ES-I3 (cell line): ENCODE data around the gene MYB.
"Not testable (repeated sequence)": the region's sequence is repeated elsewhere in the genome, so short reads cannot be mapped to it uniquely, and the experiment has no call there.

Experiments used
- H3K36me3 ChIP-seq: 2 replicates; pipeline ENCODE4 v1.6.1; 2013; ENCODE audit warnings: mild to moderate bottlenecking, low read length, control low read depth, moderate library complexity; ENCODE audit not compliant: insufficient read depth
- H3K4me1 ChIP-seq: 2 replicates; pipeline ENCODE4 v1.6.1; 2013; ENCODE audit warnings: mild to moderate bottlenecking, control low read depth, low read length; ENCODE audit not compliant: insufficient read depth
- H3K9ac ChIP-seq: 2 replicates; pipeline ENCODE4 v1.6.1; 2013; ENCODE audit warnings: low read depth, mild to moderate bottlenecking, low read length, moderate library complexity
- H3K9me3 ChIP-seq: 2 replicates; pipeline ENCODE4 v1.6.1; 2013; ENCODE audit warnings: mild to moderate bottlenecking, low read length, moderate library complexity; ENCODE audit not compliant: control insufficient read depth, insufficient read depth

Gene MYB

DNA sequence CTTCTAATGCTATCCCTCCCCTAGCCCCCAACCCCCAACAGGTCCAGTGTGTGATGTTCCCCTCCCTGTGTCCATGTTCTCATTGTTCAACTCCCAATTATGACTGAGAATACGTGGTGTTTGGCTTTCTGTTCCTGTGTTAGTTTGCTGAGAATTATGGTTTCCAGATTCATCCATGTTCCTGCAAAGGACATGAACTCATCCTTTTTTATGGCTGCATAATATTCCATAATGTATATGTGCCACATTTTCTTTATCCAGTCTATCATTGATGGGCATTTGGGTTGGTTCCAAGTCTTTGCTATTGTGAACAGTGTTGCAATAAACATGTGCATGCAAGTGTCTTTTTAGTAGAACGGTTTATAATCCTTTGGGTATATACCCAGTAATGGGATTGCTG is 30.6 kb upstream of the MYB start:
- not testable (repeated sequence) for H3K9me3 ChIP-seq, H3K4me1 ChIP-seq, H3K9ac ChIP-seq, H3K36me3 ChIP-seq

GRCh38 chr6:135154125-135154524 is 27.0 kb upstream of the MYB start:
- not testable (repeated sequence) for H3K4me1 ChIP-seq

GRCh38 chr6:135158397-135158796 is 22.7 kb upstream of the MYB start:
- H3K36me3 ChIP-seq, result no peaks in the 10 kb centered on the region
- no peaks in the 10 kb centered on the region for H3K4me1 ChIP-seq
- no peaks in the 10 kb centered on the region for H3K9me3 ChIP-seq
- no peak overlapping the region for H3K9ac ChIP-seq

More at GRCh38 chr6:135154125-135154524, 27.0 kb upstream of the MYB start:
- not testable (repeated sequence) for H3K36me3 ChIP-seq, H3K9me3 ChIP-seq, H3K9ac ChIP-seq

DNA sequence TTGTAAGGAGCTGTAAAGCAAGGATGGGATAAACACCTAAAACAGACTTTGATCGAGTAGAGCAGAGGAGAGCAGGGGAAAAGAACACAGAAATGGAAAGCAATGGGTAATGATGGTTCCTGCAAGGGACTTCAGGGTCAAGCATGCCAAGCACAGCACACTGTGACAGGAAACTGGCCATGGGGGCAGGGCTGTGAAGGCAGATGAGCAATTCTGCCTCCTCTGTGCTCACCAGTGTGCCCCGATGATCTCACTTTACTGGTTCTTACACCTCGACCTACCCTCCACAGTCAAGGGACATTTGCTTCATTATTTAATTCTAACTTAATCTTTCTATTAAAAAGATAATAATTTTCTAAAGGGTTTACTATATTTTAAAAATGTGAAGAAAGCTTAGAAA is 21.6 kb upstream of the MYB start:
- Histone ChIP-seq H3K4me1 (no peaks in the 10 kb centered on the region), H3K9me3 (no peaks in the 10 kb centered on the region), H3K36me3 (no peaks in the 10 kb centered on the region), H3K9ac (no peak overlapping the region)

GRCh38 chr6:135161411-135162395 is 19.4 kb upstream of the MYB start:
- Histone ChIP-seq H3K9me3 (no peaks in the 10 kb centered on the region), H3K36me3 (no peaks in the 10 kb centered on the region), H3K9ac (no peak overlapping the region), H3K4me1 (no peaks in the 10 kb centered on the region)

- Histone ChIP-seq H3K9ac (no peak overlapping the region), H3K36me3 (no peaks in the 10 kb centered on the region), H3K4me1 (no peaks in the 10 kb centered on the region), H3K9me3 (no peaks in the 10 kb centered on the region)
Measured at GRCh38 chr6:135162678-135163439, 18.2 kb upstream of the MYB start.

- Histone ChIP-seq H3K36me3 (no peaks in the 10 kb centered on the region), H3K9ac (no peak overlapping the region), H3K4me1 (no peaks in the 10 kb centered on the region), H3K9me3 (no peaks in the 10 kb centered on the region)
Measured at GRCh38 chr6:135163440-135163738, 17.7 kb upstream of the MYB start.

DNA sequence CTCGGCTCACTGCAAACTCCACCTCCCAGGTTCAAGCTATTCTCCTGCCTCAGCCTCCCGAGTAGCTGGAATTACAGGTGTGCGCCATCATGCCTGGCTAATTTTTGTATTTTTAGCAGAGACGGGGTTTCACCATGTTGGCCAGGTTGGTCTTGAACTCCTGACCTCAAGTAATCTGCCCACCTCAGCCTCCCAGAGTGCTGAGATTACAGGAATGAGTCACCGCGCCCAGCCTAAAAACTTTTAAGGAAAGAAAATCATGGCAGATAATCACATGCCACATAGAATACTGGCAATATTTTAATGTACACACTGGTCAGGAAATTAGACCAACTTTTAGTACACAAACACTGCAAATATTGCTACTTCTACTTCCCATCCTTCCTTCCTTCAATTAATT is 16.7 kb upstream of the MYB start:
- H3K36me3 ChIP-seq, H3K9ac ChIP-seq, H3K9me3 ChIP-seq, H3K4me1 ChIP-seq: not testable (repeated sequence)

GRCh38 chr6:135165031-135165430 is 16.1 kb upstream of the MYB start:
- Histone ChIP-seq H3K9me3 (no peaks in the 10 kb centered on the region; the same call in 1 of the 2 replicates), H3K4me1 (no peaks in the 10 kb centered on the region)

DNA sequence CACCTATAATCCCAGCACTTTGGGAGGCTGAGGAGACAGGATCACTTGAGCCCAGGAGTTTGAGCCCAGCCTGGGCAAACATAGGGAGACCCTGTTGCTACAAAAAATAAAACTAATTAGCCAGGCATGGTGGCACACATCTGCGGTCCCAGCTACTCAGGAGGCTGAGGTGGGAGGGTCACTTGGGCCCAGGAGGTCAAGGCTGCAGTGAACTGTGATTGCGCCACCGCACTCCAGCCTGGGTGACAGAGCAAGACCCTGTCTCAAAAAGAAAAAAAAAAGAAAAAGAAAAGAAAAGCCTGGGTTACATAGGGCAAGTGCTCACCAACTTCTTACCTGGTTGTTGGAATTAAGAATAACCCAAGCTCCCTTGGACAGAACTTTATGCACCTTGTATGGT is 14.6 kb upstream of the MYB start:
- no peaks in the 10 kb centered on the region; the same call in 1 of the 2 replicates for H3K9me3 ChIP-seq
- no peaks in the 10 kb centered on the region for H3K4me1 ChIP-seq
- H3K9ac ChIP-seq, result no peak overlapping the region
- H3K36me3 ChIP-seq, result no peaks in the 10 kb centered on the region

More at GRCh38 chr6:135165031-135165430, 16.1 kb upstream of the MYB start:
- no peaks in the 10 kb centered on the region for H3K36me3 ChIP-seq
- no peak overlapping the region for H3K9ac ChIP-seq

DNA sequence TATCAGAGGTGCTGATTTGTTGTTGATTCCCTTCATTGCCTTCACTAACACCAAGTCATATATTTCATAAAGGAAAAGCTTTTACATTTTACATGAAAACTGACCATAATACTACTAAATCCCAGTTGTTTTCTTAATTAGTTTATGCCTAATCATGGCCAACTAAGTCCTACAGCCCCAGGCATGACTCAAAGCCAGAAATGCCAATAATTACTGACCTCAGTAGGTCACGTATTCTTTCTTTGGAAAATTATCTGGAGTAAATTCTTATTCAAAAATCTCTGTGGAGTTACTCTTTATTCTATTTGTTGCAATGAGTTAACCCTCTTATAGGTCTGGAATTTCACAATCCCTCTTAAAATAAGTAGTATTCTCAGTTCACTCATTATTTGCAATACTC is 13.5 kb upstream of the MYB start:
- Histone ChIP-seq H3K9me3 (no peaks in the 10 kb centered on the region; the same call in 1 of the 2 replicates), H3K4me1 (no peaks in the 10 kb centered on the region), H3K9ac (no peak overlapping the region), H3K36me3 (no peaks in the 10 kb centered on the region)

DNA sequence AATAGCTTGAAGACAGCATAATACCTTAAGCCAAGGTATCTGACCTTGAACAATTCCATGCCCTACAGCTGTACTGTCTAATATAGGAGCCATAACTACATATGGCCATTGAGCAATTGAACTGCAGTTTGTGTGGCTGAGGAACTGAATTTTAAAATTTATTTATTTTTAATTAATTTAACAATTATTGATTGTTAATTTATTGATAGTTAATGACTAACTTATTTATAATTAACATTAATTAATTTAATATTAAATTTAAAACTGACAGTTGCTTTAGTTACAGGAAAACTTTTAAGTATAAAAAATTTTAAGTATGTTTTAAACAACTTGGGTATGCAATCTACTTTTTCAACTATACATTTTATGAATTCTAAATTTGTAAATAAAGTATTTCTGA is 12.3 kb upstream of the MYB start:
- H3K9ac ChIP-seq, result no peak overlapping the region
- no peaks in the 10 kb centered on the region for H3K36me3 ChIP-seq
- H3K9me3 ChIP-seq, result no peaks in the 10 kb centered on the region; the same call in 1 of the 2 replicates
- no peaks in the 10 kb centered on the region for H3K4me1 ChIP-seq

GRCh38 chr6:135170238-135170637 is 10.9 kb upstream of the MYB start:
- Histone ChIP-seq H3K36me3 (no peaks in the 10 kb centered on the region), H3K4me1 (no peaks in the 10 kb centered on the region), H3K9ac (no peak overlapping the region)

GRCh38 chr6:135170849-135171248 is 10.3 kb upstream of the MYB start:
- Histone ChIP-seq H3K36me3 (no peaks in the 10 kb centered on the region), H3K9me3 (no peaks in the 10 kb centered on the region; the same call in 1 of the 2 replicates), H3K9ac (no peak overlapping the region), H3K4me1 (no peaks in the 10 kb centered on the region)

More at GRCh38 chr6:135170238-135170637, 10.9 kb upstream of the MYB start:
- no peaks in the 10 kb centered on the region; the same call in 1 of the 2 replicates for H3K9me3 ChIP-seq
